ENCODE results near the gene CALN1.

CALN1 gene

GRCh38 chr7:72325561-72325960 is 86.6 kb downstream of the CALN1 start:
- DNase-seq (ENCODE audit: low read depth in 2 of 2) = no peak

GRCh38 chr7:72321637-72322036 is 90.5 kb downstream of the CALN1 start:
- DNase-seq (ENCODE audit: low read depth in 2 of 2) = no peak

- DNase-seq (ENCODE audit: low read depth in 2 of 2) = no peak
Measured at GRCh38 chr7:72321081-72321480, 91.1 kb downstream of the CALN1 start.

- DNase-seq (ENCODE audit: low read depth in 2 of 2) = no peak
Measured at GRCh38 chr7:72317341-72317740, 94.8 kb downstream of the CALN1 start.

GRCh38 chr7:72316148-72316547 is 96.0 kb downstream of the CALN1 start:
- no peak for DNase-seq (ENCODE audit: low read depth in 2 of 2)

- no peak for DNase-seq (ENCODE audit: low read depth in 2 of 2)
Measured at GRCh38 chr7:72313906-72314305, 98.2 kb downstream of the CALN1 start.

- no peak for DNase-seq (ENCODE audit: low read depth in 2 of 2)
Measured at GRCh38 chr7:72310301-72310700, 101.8 kb downstream of the CALN1 start.

GRCh38 chr7:72309476-72309875 is 102.7 kb downstream of the CALN1 start:
- no peak for DNase-seq (ENCODE audit: low read depth in 2 of 2)

GRCh38 chr7:72308986-72309385 is 103.2 kb downstream of the CALN1 start:
- DNase-seq (ENCODE audit: low read depth in 2 of 2) = no peak

GRCh38 chr7:72307566-72307965 is 104.6 kb downstream of the CALN1 start:
- DNase-seq (ENCODE audit: low read depth in 2 of 2) = no peak

GRCh38 chr7:72298912-72299311 is 113.2 kb downstream of the CALN1 start:
- no peak for DNase-seq (ENCODE audit: low read depth in 2 of 2)

GRCh38 chr7:72298091-72298490 is 114.0 kb downstream of the CALN1 start:
- no peak for DNase-seq (ENCODE audit: low read depth in 2 of 2)

- no peak for DNase-seq (ENCODE audit: low read depth in 2 of 2)
Measured at GRCh38 chr7:72297636-72298035, 114.5 kb downstream of the CALN1 start.

GRCh38 chr7:72292794-72293193 is 119.3 kb downstream of the CALN1 start:
- no peak for DNase-seq (ENCODE audit: low read depth in 2 of 2)

GRCh38 chr7:72292118-72292517 is 120.0 kb downstream of the CALN1 start:
- no peak for DNase-seq (ENCODE audit: low read depth in 2 of 2)

- no peak for DNase-seq (ENCODE audit: low read depth in 2 of 2)
Measured at GRCh38 chr7:72286519-72286918, 125.6 kb downstream of the CALN1 start.

GRCh38 chr7:72283309-72283708 is 128.8 kb downstream of the CALN1 start:
- DNase-seq (ENCODE audit: low read depth in 2 of 2) = no peak

GRCh38 chr7:72281308-72281707 is 130.8 kb downstream of the CALN1 start:
- DNase-seq (ENCODE audit: low read depth in 2 of 2) = no peak

GRCh38 chr7:72279203-72279602 is 132.9 kb downstream of the CALN1 start:
- no peak for DNase-seq (ENCODE audit: low read depth in 2 of 2)

GRCh38 chr7:72278550-72278949 is 133.6 kb downstream of the CALN1 start:
- no peak for DNase-seq (ENCODE audit: low read depth in 2 of 2)

GRCh38 chr7:72275382-72276070 is 136.6 kb downstream of the CALN1 start:
- no peak for DNase-seq (ENCODE audit: low read depth in 2 of 2)

GRCh38 chr7:72272479-72272878 is 139.7 kb downstream of the CALN1 start:
- DNase-seq (ENCODE audit: low read depth in 2 of 2) = no peak

- DNase-seq (ENCODE audit: low read depth in 2 of 2) = no peak
Measured at GRCh38 chr7:72268796-72269195, 143.3 kb downstream of the CALN1 start.

GRCh38 chr7:72268090-72268489 is 144.0 kb downstream of the CALN1 start:
- no peak for DNase-seq (ENCODE audit: low read depth in 2 of 2)
